Measurements from ENCODE around the gene IMMP2L.
"Not testable (repeated sequence)": the region's sequence is repeated elsewhere in the genome, so short reads cannot be mapped to it uniquely, and the experiment has no call there.

The IMMP2L gene

GRCh38 chr7:111465774-111466173, 96.5 kb downstream of the IMMP2L start:
- DNase-seq (ENCODE audit: low read depth in 3 of 3, low spot score in 1 of 3): not testable (repeated sequence)

- DNase-seq (ENCODE audit: low read depth in 3 of 3, low spot score in 1 of 3): no peak
Observed at GRCh38 chr7:111460695-111461094, 101.6 kb downstream of the IMMP2L start.

GRCh38 chr7:111459757-111460280, 102.5 kb downstream of the IMMP2L start:
- DNase-seq (ENCODE audit: low read depth in 3 of 3, low spot score in 1 of 3): no peak

GRCh38 chr7:111459065-111459756, 103.1 kb downstream of the IMMP2L start:
- DNase-seq (ENCODE audit: low read depth in 3 of 3, low spot score in 1 of 3): no peak

- not testable (repeated sequence) for DNase-seq (ENCODE audit: low read depth in 3 of 3, low spot score in 1 of 3)
Observed at GRCh38 chr7:111450705-111451104, 111.6 kb downstream of the IMMP2L start.

GRCh38 chr7:111447502-111447901, 114.8 kb downstream of the IMMP2L start:
- DNase-seq (ENCODE audit: low read depth in 3 of 3, low spot score in 1 of 3): not testable (repeated sequence)

GRCh38 chr7:111439977-111440376, 122.3 kb downstream of the IMMP2L start:
- DNase-seq (ENCODE audit: low read depth in 3 of 3, low spot score in 1 of 3): no peak

- DNase-seq (ENCODE audit: low read depth in 3 of 3, low spot score in 1 of 3): no peak
Observed at GRCh38 chr7:111438369-111439289, 123.7 kb downstream of the IMMP2L start.

GRCh38 chr7:111437736-111438135, 124.6 kb downstream of the IMMP2L start:
- no peak for DNase-seq (ENCODE audit: low read depth in 3 of 3, low spot score in 1 of 3)

GRCh38 chr7:111436608-111437007, 125.7 kb downstream of the IMMP2L start:
- DNase-seq (ENCODE audit: low read depth in 3 of 3, low spot score in 1 of 3): no peak

GRCh38 chr7:111433426-111433825, 128.9 kb downstream of the IMMP2L start:
- DNase-seq (ENCODE audit: low read depth in 3 of 3, low spot score in 1 of 3): no peak

- DNase-seq (ENCODE audit: low read depth in 3 of 3, low spot score in 1 of 3): no peak
Observed at GRCh38 chr7:111429781-111430180, 132.5 kb downstream of the IMMP2L start.

- no peak for DNase-seq (ENCODE audit: low read depth in 3 of 3, low spot score in 1 of 3)
Observed at GRCh38 chr7:111424768-111425167, 137.5 kb downstream of the IMMP2L start.

GRCh38 chr7:111414374-111414773, 147.9 kb downstream of the IMMP2L start:
- no peak for DNase-seq (ENCODE audit: low read depth in 3 of 3, low spot score in 1 of 3)

GRCh38 chr7:111413739-111414138, 148.6 kb downstream of the IMMP2L start:
- DNase-seq (ENCODE audit: low read depth in 3 of 3, low spot score in 1 of 3): no peak

GRCh38 chr7:111410899-111411298, 151.4 kb downstream of the IMMP2L start:
- no peak for DNase-seq (ENCODE audit: low read depth in 3 of 3, low spot score in 1 of 3)

- DNase-seq (ENCODE audit: low read depth in 3 of 3, low spot score in 1 of 3): no peak
Observed at GRCh38 chr7:111409714-111410422, 152.4 kb downstream of the IMMP2L start.

- DNase-seq (ENCODE audit: low read depth in 3 of 3, low spot score in 1 of 3): no peak
Observed at GRCh38 chr7:111408724-111409123, 153.6 kb downstream of the IMMP2L start.

- no peak for DNase-seq (ENCODE audit: low read depth in 3 of 3, low spot score in 1 of 3)
Observed at GRCh38 chr7:111407258-111407657, 155.0 kb downstream of the IMMP2L start.

GRCh38 chr7:111405621-111406020, 156.7 kb downstream of the IMMP2L start:
- no peak for DNase-seq (ENCODE audit: low read depth in 3 of 3, low spot score in 1 of 3)

- no peak for DNase-seq (ENCODE audit: low read depth in 3 of 3, low spot score in 1 of 3)
Observed at GRCh38 chr7:111401516-111401915, 160.8 kb downstream of the IMMP2L start.
